CD4-positive, alpha-beta T cell (primary cell): Measurements from ENCODE around the gene CSRNP3. TPM values are rescaled to one million over a fixed set of nuclear protein-coding genes. Genes with fewer than 3 reads are reported as not detected.

ENCODE experiments used
- ATAC-seq: fragments of 200-7000 bp; cut with Tn5 transposase; one replicate; pipeline ENCODE4 v1.10.0; 2022; ENCODE audit warnings: mild to moderate bottlenecking; ENCODE audit not compliant: poor library complexity
- CTCF ChIA-PET: fragments of 350-600 bp; sonication (Branson Sonifier 250); formaldehyde crosslinking; loops from one replicate; lab custom pipeline; 2021; ENCODE audit warnings: antibody characterized with exemption, inconsistent platforms; lab: Charles Lee
- POLR2A ChIA-PET: fragments of 350-600 bp; sonication (Branson Sonifier 250); formaldehyde crosslinking; loops from one replicate; lab custom pipeline; 2021; ENCODE audit warnings: antibody characterized with exemption, inconsistent platforms; lab: Charles Lee
- DNase-seq, 14 experiments: peaks; one replicate each; pipeline ENCODE4 v3.0.0-alpha.2; 2013 to 2020; ENCODE audit warnings: mixed read lengths in 2 of 14
- H3K27ac ChIP-seq, 2 donors: one replicate each; pipeline versions ENCODE4 v1.5.1 to v1.7.0; 2013; ENCODE audit warnings: low read length in 2 of 2, low read depth in 1 of 2, mild to moderate bottlenecking in 1 of 2
- H3K27me3 ChIP-seq, 2 experiments: 1 replicate in 1 of 2; 2 replicates in 1 of 2; pipeline versions ENCODE4 v1.6.1 to v1.7.0; 2013; ENCODE audit warnings: low read length in 2 of 2, control low read depth in 1 of 2, mild to moderate bottlenecking in 1 of 2, moderate library complexity in 1 of 2; ENCODE audit not compliant: insufficient read depth in 2 of 2, control insufficient read depth in 1 of 2
- H3K36me3 ChIP-seq: one replicate; pipeline ENCODE4 v1.6.1; 2013; ENCODE audit warnings: low read length, control low read depth; ENCODE audit not compliant: insufficient read depth
- H3K4me1 ChIP-seq: one replicate; pipeline ENCODE4 v1.6.1; 2013; ENCODE audit warnings: low read length, control low read depth; ENCODE audit not compliant: insufficient read depth
- H3K4me3 ChIP-seq: one replicate; pipeline ENCODE4 v1.5.1; 2013; ENCODE audit warnings: mild to moderate bottlenecking, low read length, moderate library complexity
- H3K9me3 ChIP-seq, 2 experiments: 1 replicate in 1 of 2; 2 replicates in 1 of 2; pipeline versions ENCODE4 v1.6.1 to v1.7.0; 2013; ENCODE audit warnings: low read length in 2 of 2, mild to moderate bottlenecking in 2 of 2, control low read depth in 1 of 2, moderate library complexity in 1 of 2; ENCODE audit not compliant: control insufficient read depth in 1 of 2, insufficient read depth in 1 of 2
- H3K27ac Mint-ChIP-seq: one replicate; pipeline ENCODE4 v1.8.0; 2020; ENCODE audit warnings: mixed read lengths
- H3K27me3 Mint-ChIP-seq: one replicate; pipeline ENCODE4 v1.8.0; 2021; ENCODE audit warnings: mixed read lengths
- H3K36me3 Mint-ChIP-seq: one replicate; pipeline ENCODE4 v1.8.0; 2021; ENCODE audit warnings: low read depth, mixed read lengths
- H3K4me1 Mint-ChIP-seq: one replicate; pipeline ENCODE4 v1.8.0; 2021; ENCODE audit warnings: low read depth, mixed read lengths
- H3K4me3 Mint-ChIP-seq: one replicate; pipeline ENCODE4 v1.8.0; 2020; ENCODE audit warnings: mild to moderate bottlenecking, mixed read lengths
- H3K9me3 Mint-ChIP-seq: one replicate; pipeline ENCODE4 v1.8.0; 2020; ENCODE audit warnings: mixed read lengths
- intact Hi-C, 2 experiments: fragments of 100-400 bp; cut with DNase I in 1 of 2; cut with micrococcal nuclease in 1 of 2; formaldehyde crosslinking; loops; one replicate each; pipeline versions ENCODE4 v1.15.1 to v1.9.0; 2023 to 2025; cut with DNase I, micrococcal nuclease
- total RNA-seq, 174 experiments: library from RNA in 2 of 174; stranded (reverse) in 2 of 174; gene quantifications; one replicate each; pipeline ENCODE4 v1.2.3 and lab custom pipeline; 2021 to 2026
- TF ChIP-seq, protein P1 (sequence below): fragments of 200-600 bp; IDR thresholded peaks from one replicate; pipeline ENCODE4 v1.8.0; 2022; ENCODE audit warnings: antibody characterized with exemption, mild to moderate bottlenecking

Gene CSRNP3
- total RNA-seq, 2 experiments from 2014 or later, result not detected

DNA sequence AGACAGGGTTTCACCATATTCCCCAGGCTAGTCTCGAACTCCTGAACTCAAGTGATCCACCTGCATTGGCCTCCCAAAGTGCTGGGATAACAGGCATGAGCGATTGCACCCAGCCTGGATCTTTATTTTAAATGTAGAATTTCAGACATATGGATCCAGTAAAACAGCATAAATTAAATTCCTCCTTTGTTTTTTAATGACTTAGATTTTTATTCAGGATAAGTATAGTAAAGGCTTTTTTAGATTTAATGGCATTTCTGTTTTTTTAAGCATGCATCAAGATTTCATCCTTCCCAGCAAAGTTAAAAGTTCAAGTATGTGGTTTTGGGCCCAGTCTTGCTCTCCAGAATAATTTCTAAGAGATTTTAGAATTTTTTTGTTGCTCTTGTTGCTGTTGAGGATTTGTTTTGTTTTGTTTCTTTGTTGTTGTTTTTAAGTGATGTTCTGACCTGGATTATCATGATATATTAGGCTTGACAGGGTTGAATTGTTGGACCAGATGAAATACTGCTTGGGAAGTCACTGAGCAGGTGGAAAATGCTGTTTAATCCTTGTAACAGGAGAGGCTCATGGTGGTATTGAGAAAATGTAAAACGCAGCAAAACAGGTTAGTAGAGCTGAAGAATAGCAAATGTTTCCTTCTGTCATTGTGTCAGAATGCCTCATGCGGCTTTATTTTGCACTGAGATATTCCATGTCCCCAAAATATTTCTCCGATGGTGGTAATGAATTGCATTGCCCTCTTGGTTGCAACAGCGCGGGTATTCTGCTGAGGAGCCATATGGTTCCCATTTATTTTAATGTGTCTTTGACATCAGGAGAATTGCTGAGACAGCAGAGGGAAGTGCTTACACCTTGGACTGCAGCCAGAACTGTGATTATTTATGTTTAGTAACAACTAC is 176.7 kb downstream of the CSRNP3 start:
- Mint-ChIP-seq H3K9me3 (no peaks in the 10 kb centered on the region), H3K27ac (no peak overlapping the region), H3K4me1 (no peaks in the 10 kb centered on the region), H3K36me3 (no peaks in the 10 kb centered on the region), H3K4me3 (no peak overlapping the region), H3K27me3 (no peaks in the 10 kb centered on the region)
- Histone ChIP-seq H3K27me3 (no peaks in the 10 kb centered on the region), H3K36me3 (no peaks in the 10 kb centered on the region), H3K4me3 (no peak overlapping the region), H3K9me3 (no peaks in the 10 kb centered on the region), H3K27ac (no peak overlapping the region), H3K4me1 (no peaks in the 10 kb centered on the region)
- ChIA-PET POLR2A (no interaction called here), CTCF (no interaction called here)
- intact Hi-C loops, result no loop called here
- TF ChIP-seq, protein P1, sequence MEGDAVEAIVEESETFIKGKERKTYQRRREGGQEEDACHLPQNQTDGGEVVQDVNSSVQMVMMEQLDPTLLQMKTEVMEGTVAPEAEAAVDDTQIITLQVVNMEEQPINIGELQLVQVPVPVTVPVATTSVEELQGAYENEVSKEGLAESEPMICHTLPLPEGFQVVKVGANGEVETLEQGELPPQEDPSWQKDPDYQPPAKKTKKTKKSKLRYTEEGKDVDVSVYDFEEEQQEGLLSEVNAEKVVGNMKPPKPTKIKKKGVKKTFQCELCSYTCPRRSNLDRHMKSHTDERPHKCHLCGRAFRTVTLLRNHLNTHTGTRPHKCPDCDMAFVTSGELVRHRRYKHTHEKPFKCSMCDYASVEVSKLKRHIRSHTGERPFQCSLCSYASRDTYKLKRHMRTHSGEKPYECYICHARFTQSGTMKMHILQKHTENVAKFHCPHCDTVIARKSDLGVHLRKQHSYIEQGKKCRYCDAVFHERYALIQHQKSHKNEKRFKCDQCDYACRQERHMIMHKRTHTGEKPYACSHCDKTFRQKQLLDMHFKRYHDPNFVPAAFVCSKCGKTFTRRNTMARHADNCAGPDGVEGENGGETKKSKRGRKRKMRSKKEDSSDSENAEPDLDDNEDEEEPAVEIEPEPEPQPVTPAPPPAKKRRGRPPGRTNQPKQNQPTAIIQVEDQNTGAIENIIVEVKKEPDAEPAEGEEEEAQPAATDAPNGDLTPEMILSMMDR, result no peak
- no peak for DNase-seq
- no peak for ATAC-seq

DNA sequence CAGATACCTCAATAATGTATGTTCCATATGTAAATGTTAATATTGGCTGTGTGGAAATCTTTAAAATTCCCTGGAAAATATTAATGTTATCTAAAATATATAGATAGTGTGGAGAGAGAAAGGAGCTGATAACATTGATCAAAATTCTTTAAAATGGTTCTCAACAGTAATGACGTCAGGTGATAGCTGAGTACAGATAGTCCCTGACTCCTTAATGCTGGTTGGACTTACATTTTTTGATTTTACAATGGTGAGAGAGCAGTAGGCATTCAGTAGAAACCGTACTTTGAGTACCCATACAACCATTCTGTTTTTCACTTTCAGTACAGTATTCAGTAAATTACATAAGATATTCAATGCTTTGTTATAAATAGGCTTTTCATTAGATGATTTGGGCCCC is 177.9 kb downstream of the CSRNP3 start:
- no peaks in the 10 kb centered on the region for H3K9me3 Mint-ChIP-seq
- ATAC-seq (no peak), DNase-seq (no peak)
- Histone ChIP-seq H3K9me3 (peaks cover 0 to 4% of the 10 kb centered on the region in 2 experiments), H3K4me1 (no peaks in the 10 kb centered on the region), H3K36me3 (no peaks in the 10 kb centered on the region), H3K27ac (no peak overlapping the region), H3K27me3 (no peaks in the 10 kb centered on the region), H3K4me3 (no peak overlapping the region)
- no peaks in the 10 kb centered on the region for H3K36me3 Mint-ChIP-seq
- ChIA-PET POLR2A (no interaction called here), CTCF (interaction anchor here (0.6 kb wide), 1 partner anchor 38 kb away, joined by 3 read pairs; no protein-coding TSS in a partner anchor)
- intact Hi-C loops, result no loop called here
- H3K4me3 Mint-ChIP-seq, result no peak overlapping the region
- H3K4me1 Mint-ChIP-seq, result no peaks in the 10 kb centered on the region
- TF ChIP-seq, protein P1, result no peak
- H3K27me3 Mint-ChIP-seq, result no peaks in the 10 kb centered on the region
- no peak overlapping the region for H3K27ac Mint-ChIP-seq

DNA sequence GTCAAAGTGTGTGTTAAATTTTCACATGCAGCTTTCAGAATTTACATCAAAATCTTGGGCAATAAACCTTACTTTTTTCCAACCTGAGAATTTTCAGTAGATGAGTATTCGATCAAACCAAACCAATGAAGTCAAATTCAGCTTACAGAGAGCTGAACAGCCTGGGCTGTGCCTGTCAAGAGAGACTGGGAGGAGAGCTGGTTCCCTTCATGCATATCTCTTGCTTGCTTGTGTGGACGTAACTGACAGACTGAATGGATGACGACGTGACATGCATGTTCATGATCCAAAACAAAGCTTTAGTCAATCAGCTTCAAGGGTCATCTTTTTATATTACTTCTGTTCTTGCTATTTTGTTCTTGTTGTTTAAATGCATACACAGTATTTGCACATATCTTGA is 179.3 kb downstream of the CSRNP3 start:
- no peak overlapping the region for H3K27ac Mint-ChIP-seq
- H3K9me3 Mint-ChIP-seq, result no peaks in the 10 kb centered on the region
- no peaks in the 10 kb centered on the region for H3K27me3 ChIP-seq
- DNase-seq (no peak), ATAC-seq (no peak)
- peaks cover 0 to 4% of the 10 kb centered on the region in 2 experiments for H3K9me3 ChIP-seq
- TF ChIP-seq, protein P1, result no peak
- H3K4me1 ChIP-seq, result no peaks in the 10 kb centered on the region
- POLR2A ChIA-PET, result no interaction called here
- H3K36me3 Mint-ChIP-seq, result no peaks in the 10 kb centered on the region
- H3K27me3 Mint-ChIP-seq, result no peaks in the 10 kb centered on the region
- no peak overlapping the region for H3K27ac ChIP-seq
- CTCF ChIA-PET, result no interaction called here
- no peak overlapping the region for H3K4me3 Mint-ChIP-seq
- no peak overlapping the region for H3K4me3 ChIP-seq
- intact Hi-C loops, result no loop called here
- H3K36me3 ChIP-seq, result no peaks in the 10 kb centered on the region
- H3K4me1 Mint-ChIP-seq, result no peaks in the 10 kb centered on the region
